ENCODE data around the gene SORCS2. TPM values are rescaled to one million over a fixed set of nuclear protein-coding genes. Genes with fewer than 3 reads are reported as not detected.

Gene SORCS2
- total RNA-seq, 1 experiment from 2014 or later = 4.1 TPM

DNA sequence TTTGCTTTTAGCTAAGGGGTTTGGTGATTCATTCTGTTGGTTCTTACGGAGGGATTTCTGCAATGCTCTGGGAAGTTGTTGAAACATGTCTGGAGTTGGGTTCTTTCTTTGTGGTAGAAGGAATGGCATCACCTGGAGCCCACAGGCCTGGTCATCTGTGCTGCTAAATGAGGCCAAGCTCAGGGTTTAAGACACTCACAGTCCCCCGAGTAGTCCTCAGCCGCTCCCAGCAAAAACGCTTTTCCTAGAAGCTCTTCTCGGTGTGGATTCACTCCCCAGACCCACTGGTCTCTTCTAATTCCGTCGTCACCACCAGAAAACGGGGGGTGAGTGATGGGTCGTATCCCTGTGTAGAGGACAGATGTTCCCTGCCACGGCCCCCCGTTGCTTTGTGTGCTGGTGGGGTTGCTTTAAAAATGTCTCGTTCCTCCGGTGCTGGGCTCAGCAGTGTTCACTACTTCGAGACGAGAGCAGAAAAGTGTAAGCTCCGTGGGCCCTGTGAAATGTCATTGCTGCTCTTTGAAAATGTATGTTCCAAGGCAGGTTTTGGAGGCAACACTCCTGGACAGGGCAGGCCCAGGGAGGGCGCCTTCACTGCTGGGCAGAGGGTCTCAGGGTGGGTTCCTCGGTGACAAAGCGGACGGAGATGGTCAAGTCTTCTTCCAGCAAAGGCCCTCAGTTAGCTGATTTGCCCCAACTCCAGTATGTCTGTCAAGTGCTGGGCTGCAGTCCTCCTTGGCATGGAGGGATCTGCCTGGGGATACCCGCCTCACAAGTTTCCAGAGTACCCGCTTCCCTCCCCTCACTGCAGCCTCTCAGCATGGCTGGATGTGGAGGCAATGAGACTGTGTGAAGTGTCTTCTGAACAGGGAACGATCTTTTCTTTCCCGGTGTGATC, 205.1 kb downstream of the SORCS2 start:
- POLR2A ChIA-PET (ENCODE audit: unreplicated experiment) = no interaction called here
- no peaks in the 10 kb centered on the region for H3K36me3 ChIP-seq (ENCODE audit: low read depth, low read length)
- DNase-seq (no peak), ATAC-seq (no peak; the same call in 1 of the 2 replicates)
- no peaks in the 10 kb centered on the region for H3K9me3 ChIP-seq (ENCODE audit: low read length)
- CTCF ChIA-PET = interaction anchor here (1.0 kb wide), 1 partner anchor 253 kb away, joined by 4 read pairs; no protein-coding TSS in a partner anchor
- intact Hi-C loops (cut with micrococcal nuclease) = no loop called here
- H3F3A ChIP-seq (ENCODE audit: low read length, unreplicated experiment) = no peaks in the 10 kb centered on the region
- no peak overlapping the region for H3K9ac ChIP-seq (ENCODE audit: low read length)
- no peaks in the 10 kb centered on the region for H3K79me2 ChIP-seq (ENCODE audit: low read length)
- peak overlapping the region; percentile 6; the same call in 1 of the 2 replicates for H3K4me2 ChIP-seq (ENCODE audit: low read length)
- no peak overlapping the region for H2AFZ ChIP-seq (ENCODE audit: low read length)
- no peak for TF ChIP-seq EZH2phosphoT487 (IDR thresholded peaks at IDR 0.05; ENCODE audit: borderline replicate concordance, low read length)
- no TSS peak for BruUV-seq (replicated peaks)
- H3K27ac ChIP-seq (ENCODE audit: low read length) = no peak overlapping the region
- H3K9me2 ChIP-seq (replicated peaks; ENCODE audit: low read length) = no peaks in the 10 kb centered on the region
- H4K20me1 ChIP-seq (ENCODE audit: low read length) = no peaks in the 10 kb centered on the region
- peaks cover 17% of the 10 kb centered on the region for H3K4me1 ChIP-seq (ENCODE audit: insufficient read depth, low read length)
- H3K4me3 ChIP-seq (ENCODE audit: low read length) = no peak overlapping the region
- no peaks in the 10 kb centered on the region for H3K27me3 ChIP-seq (ENCODE audit: low read length)

DNA sequence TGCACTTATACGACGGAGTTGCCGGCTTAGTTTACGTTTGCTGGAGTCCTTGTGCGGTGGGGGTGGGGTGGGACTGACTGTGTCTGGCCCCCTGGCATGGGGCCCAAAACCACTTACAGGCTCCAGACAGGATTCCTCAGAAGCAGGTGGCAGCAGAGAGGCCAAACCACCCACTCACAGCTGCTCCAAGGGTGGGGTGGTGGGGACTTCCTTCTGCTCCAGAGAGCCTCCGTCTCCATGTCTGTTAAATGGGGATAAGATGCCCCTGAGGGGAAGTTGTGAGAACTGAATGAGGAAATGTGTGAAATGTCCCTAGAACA, 205.7 kb downstream of the SORCS2 start:
- Histone ChIP-seq H3K79me2 (ENCODE audit: low read length) (no peaks in the 10 kb centered on the region), H2AFZ (ENCODE audit: low read length) (no peak overlapping the region), H3K27ac (ENCODE audit: low read length) (no peak overlapping the region), H3K9ac (ENCODE audit: low read length) (no peak overlapping the region), H3K9me3 (ENCODE audit: low read length) (no peaks in the 10 kb centered on the region), H3K27me3 (ENCODE audit: low read length) (no peaks in the 10 kb centered on the region), H4K20me1 (ENCODE audit: low read length) (no peaks in the 10 kb centered on the region), H3K4me3 (ENCODE audit: low read length) (no peak overlapping the region), H3F3A (ENCODE audit: low read length, unreplicated experiment) (no peaks in the 10 kb centered on the region), H3K4me1 (ENCODE audit: insufficient read depth, low read length) (peaks cover 21% of the 10 kb centered on the region), H3K36me3 (ENCODE audit: low read depth, low read length) (no peaks in the 10 kb centered on the region), H3K9me2 (replicated peaks; ENCODE audit: low read length) (no peaks in the 10 kb centered on the region), H3K4me2 (ENCODE audit: low read length) (peak overlapping the region; percentile 6; the same call in 1 of the 2 replicates)
- no TSS peak for BruUV-seq (replicated peaks)
- intact Hi-C loops (cut with micrococcal nuclease) = no loop called here
- ChIA-PET CTCF (interaction anchor here (1.0 kb wide), 1 partner anchor 253 kb away, joined by 4 read pairs; no protein-coding TSS in a partner anchor), POLR2A (ENCODE audit: unreplicated experiment) (no interaction called here)
- ATAC-seq (peak; percentile 73), DNase-seq (peak; percentile 61)
- TF ChIP-seq EZH2phosphoT487 (IDR thresholded peaks at IDR 0.05; ENCODE audit: borderline replicate concordance, low read length) (no peak), CTCF (conservative IDR thresholded peaks at IDR 0.05; ENCODE audit: low read depth, low read length) (0 out of 2 replicates have a peak, but pooled peaks have one; percentile 21)

GRCh38 chr4:7398788-7399439, 206.6 kb downstream of the SORCS2 start:
- TF ChIP-seq CTCF (conservative IDR thresholded peaks at IDR 0.05; ENCODE audit: low read depth, low read length) = no peak
- TF ChIP-seq EZH2 (IDR thresholded peaks at IDR 0.05; ENCODE audit: low read length, unreplicated experiment) = no peak
- no peak for TF ChIP-seq EZH2phosphoT487 (IDR thresholded peaks at IDR 0.05; ENCODE audit: borderline replicate concordance, low read length)
- no TSS peak for BruUV-seq (replicated peaks)

More at GRCh38 chr4:7398788-7399439, 206.6 kb downstream of the SORCS2 start:
- Histone ChIP-seq H3K27ac (ENCODE audit: low read length) (no peak overlapping the region), H3K9me2 (replicated peaks; ENCODE audit: low read length) (no peaks in the 10 kb centered on the region), H3K79me2 (ENCODE audit: low read length) (no peaks in the 10 kb centered on the region), H3K9ac (ENCODE audit: low read length) (no peak overlapping the region), H3K4me1 (ENCODE audit: insufficient read depth, low read length) (peaks cover 20% of the 10 kb centered on the region), H4K20me1 (ENCODE audit: low read length) (no peaks in the 10 kb centered on the region), H3K9me3 (ENCODE audit: low read length) (no peaks in the 10 kb centered on the region), H3K27me3 (ENCODE audit: low read length) (no peaks in the 10 kb centered on the region), H2AFZ (ENCODE audit: low read length) (no peak overlapping the region), H3K4me3 (ENCODE audit: low read length) (no peak overlapping the region), H3K36me3 (ENCODE audit: low read depth, low read length) (no peaks in the 10 kb centered on the region), H3K4me2 (ENCODE audit: low read length) (no peak overlapping the region), H3F3A (ENCODE audit: low read length, unreplicated experiment) (no peaks in the 10 kb centered on the region)
- DNase-seq = no peak
- no peak for ATAC-seq
- ChIA-PET POLR2A (ENCODE audit: unreplicated experiment) (no interaction called here), CTCF (no interaction called here)
- intact Hi-C loops (cut with micrococcal nuclease) = no loop called here

Data from PC-3 (cell line).